Jurkat, Clone E6-1 (cell line): ENCODE measurements around the gene RBM12.

ENCODE experiments used
- DNase-seq: peaks from one replicate; pipeline ENCODE4 v3.0.0-alpha.2; 2011; ENCODE audit warnings: low read depth, low spot score
- H3K4me3 ChIP-seq: 2 replicates; pipeline ENCODE4 v1.5.1; 2011; ENCODE audit warnings: mild to moderate bottlenecking, low read length, control low read depth, moderate library complexity

The RBM12 gene

DNA sequence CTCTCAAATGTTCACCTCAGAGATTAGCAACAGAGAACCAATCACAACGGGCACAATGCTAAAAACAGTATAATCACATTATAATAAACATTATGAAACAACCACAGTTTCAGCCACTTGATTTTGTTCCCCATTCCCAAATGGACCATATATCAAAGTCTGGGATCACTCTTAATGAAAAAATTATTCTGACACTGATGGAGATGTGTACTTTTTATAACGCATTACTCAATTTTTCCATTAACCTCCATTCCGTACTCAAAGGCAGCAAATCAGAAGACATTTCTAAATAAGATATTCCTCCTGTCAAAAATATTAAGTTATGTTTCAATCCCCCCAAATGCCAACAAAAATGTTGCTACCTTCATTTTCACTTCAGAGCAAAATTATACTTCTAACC, 2.8 kb downstream of the RBM12 start:
- no peak overlapping the region for H3K4me3 ChIP-seq

DNA sequence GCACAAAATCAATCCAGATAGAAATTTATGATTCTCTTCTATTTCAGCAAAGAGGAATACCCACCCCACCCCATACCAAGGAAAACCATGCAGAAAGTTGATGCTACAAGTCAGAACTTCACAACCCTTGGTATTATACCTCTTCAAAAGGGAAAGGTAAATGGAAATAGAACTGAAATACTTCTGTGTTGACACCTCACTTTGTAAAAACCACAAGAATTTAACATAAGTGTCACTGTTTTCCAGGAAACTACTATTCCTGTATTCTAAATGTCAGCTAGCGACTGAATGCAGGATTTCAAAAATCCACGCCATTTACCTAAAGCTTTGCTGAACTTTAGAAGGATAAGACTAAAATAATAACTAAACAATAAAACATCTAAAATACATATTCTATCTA, 3.6 kb downstream of the RBM12 start:
- H3K4me3 ChIP-seq = no peak overlapping the region
- DNase-seq = no peak

More for the DNA sequence above, 2.8 kb downstream of the RBM12 start:
- DNase-seq = no peak

DNA sequence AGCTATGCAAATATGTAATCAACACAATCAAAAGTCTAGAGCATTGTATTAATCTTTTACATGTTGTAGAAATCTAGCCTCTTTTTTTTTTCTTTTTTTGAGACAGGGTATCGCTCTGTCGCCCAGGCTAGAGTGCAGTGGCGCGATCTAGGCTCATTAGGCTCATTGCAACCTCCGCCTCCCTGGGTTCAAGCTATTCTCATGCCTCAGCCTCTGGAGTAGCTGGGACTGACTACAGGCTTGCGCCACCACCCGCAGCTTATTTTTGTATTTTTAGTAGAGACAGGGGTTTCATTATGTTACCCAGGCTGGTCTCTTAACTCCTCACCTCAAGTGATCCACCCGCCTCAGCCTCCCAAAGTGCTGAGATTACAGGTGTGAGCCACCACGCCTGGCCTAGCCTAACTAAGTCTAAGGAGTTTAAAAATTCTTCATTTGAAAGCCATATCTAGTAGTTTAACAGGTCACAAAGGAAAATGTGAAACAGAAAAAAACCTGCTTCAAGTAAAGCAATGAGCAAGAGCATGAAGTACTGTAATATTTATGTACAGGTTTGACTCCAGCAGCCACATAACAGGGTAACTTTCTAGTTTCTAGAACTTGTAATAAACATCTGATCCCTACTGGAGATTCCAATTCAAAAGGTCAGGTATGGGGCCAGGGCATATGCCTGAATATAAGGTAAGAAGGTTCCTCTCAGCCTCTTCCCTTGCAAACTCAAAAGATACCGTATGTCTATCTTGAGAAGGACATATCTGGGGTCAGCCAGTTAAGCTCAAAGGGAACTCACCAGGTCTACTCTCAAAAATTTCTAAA, 4.4 kb downstream of the RBM12 start:
- no peak overlapping the region for H3K4me3 ChIP-seq
- no peak for DNase-seq

DNA sequence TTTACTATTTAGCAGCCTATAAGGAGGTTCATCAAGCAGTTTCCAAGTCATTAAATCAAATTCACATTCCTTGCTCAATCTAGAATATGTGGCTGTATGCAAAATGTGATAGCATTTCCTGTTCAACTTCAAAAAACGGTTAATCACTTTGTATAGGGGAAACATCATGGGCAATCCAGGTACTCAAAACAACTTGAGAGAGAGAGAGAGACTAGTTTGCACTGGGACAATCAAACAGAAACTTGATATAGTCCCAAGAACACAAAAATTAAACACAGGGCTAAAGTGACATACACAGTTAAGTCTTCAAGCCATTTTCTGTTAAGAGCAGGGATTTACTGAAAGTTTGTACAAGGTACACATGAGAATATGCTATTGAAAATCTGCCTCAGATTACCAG, 7.4 kb downstream of the RBM12 start:
- no peak overlapping the region for H3K4me3 ChIP-seq
- no peak for DNase-seq

GRCh38 chr20:35654415-35654814, 10.3 kb downstream of the RBM12 start:
- no peak for DNase-seq
- H3K4me3 ChIP-seq = no peak overlapping the region

DNA sequence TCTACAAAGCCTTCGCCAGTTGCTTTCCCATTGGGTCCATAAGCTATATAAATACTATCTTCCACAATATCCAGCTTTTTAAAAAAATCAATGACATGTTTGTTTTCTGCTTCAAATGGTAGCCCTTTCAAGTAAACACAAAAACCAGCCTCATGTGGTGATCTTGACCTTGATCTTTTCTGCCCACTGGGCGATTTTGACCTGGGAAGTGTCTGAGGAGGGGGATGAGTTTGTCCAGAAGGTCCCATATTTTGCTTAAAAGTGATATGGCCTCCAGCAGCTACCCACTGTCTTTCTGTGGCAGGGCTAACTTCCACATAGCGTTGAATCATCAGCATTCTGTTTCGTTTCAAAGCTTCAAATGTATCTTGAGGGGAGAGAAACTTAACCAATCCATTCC, 10.8 kb downstream of the RBM12 start:
- H3K4me3 ChIP-seq = no peak overlapping the region

DNA sequence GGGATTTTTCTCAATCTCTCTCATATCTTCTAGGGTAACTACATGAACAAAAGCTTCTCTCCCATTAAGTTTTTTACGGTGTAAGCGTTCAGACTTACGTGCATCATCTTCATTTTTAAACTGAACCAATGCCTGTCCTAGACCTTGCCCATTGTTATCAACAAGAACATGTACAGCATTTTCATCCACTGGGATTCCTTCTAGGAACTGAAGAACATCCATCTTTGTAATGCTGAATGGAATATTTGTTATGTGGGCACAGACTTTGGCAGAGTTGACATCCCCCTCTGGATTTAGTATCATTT, 11.3 kb downstream of the RBM12 start:
- no peak overlapping the region for H3K4me3 ChIP-seq
- DNase-seq = no peak

More for the DNA sequence above, 10.8 kb downstream of the RBM12 start:
- DNase-seq = no peak

DNA sequence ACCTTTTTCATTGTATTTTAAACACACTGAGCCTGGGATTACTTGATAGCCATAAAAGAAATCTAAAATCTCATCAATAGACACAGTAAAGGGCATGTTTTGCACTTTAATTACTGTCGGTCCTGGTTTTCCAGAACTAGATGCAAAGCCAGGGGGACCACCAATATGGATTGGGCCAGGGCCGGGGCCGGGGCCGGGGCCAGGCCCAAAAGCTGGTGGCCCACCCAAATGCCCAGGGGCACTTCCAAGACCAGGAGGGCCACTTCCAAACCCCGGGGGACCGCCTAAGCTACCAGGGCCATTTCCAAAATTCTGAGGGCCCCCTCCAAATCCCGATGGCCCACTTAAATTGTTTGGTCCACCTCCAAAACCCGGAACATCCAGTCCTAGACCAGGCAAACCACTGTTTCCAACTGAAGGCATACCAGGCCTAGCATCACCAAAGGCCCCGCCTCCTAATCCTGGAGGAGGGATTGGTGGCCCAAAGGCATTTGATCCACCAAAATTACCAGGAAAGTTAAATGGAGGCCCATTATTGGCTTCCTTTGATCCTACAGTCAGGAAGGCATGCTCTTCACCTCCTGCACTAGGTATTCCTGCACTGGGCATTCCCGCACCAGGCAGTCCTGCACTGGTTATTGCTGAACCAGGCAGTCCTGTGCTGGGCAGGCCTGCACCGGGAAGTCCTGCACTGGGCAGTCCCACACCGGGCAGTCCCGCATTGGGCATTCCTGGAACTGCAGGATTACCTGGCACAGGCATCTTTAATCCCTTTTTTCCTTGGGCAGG, 11.9 kb downstream of the RBM12 start:
- no peak overlapping the region for H3K4me3 ChIP-seq
- DNase-seq = no peak

DNA sequence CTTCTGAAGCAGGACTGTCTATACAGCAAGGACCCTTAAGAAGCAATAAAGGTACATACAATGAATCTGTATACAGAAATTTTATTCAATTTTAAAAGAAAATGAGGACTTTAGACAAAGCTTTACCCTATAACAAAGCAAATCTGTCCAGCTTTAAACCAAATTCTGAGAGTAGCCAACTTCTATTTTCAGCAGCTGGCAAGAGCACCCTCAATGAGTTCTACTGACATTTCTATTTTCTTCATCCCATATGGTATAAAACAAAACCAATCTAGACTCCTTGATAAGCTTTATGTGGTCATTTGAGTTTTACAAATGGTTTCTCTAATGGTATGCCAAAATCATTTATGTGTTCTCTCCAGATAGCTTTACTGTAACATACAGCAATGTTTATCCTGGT, 12.7 kb downstream of the RBM12 start:
- no peak for DNase-seq
- H3K4me3 ChIP-seq = no peak overlapping the region

DNA sequence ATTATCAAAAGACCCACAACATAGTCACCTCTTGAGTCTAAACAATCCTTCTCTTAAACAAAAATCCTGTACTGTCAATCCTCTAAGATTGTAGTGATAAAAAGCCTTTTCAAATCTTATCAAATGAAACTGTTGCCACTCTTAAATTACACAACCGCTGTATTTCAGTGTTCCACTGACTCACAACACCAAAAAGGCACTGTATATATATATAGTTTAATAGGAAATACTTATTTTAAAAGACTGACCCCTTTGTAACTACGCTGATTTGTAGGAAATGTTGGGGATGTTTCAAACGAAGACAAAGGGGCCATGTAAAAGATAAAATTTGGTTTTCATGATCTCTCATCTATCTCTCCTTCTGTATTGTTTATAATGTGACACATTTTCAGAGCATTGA, 14.1 kb downstream of the RBM12 start:
- no peak overlapping the region for H3K4me3 ChIP-seq
- DNase-seq = no peak

- no peak for DNase-seq
- H3K4me3 ChIP-seq = no peak overlapping the region
Measured at GRCh38 chr20:35648836-35649235, 15.9 kb downstream of the RBM12 start.

DNA sequence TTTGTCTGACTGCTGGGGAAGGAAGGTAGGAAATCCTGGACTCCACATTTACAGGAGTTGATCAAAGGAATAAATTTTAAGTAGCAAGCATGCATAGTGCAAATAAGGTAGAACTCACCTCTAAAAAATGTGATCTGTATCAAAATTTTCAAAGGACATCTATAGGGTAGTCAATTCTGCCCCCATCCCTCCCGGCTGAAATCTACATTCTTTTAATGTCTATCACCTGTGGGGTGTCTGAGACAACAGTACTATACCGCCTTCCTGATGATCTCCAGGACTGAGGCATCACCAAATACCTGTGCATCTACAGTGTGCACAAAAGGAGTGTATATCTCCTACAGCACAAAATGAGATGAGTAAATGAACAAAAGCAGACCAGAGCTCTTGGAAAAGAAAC, 19.9 kb downstream of the RBM12 start:
- H3K4me3 ChIP-seq = no peak overlapping the region
- DNase-seq = no peak

- no peak for DNase-seq
- H3K4me3 ChIP-seq = no peak overlapping the region
Measured at GRCh38 chr20:35643045-35643444, 21.7 kb downstream of the RBM12 start.

- no peak overlapping the region for H3K4me3 ChIP-seq
- DNase-seq = no peak
Measured at GRCh38 chr20:35641743-35642142, 23.0 kb downstream of the RBM12 start.

GRCh38 chr20:35640724-35641123, 24.0 kb downstream of the RBM12 start:
- DNase-seq = no peak

DNA sequence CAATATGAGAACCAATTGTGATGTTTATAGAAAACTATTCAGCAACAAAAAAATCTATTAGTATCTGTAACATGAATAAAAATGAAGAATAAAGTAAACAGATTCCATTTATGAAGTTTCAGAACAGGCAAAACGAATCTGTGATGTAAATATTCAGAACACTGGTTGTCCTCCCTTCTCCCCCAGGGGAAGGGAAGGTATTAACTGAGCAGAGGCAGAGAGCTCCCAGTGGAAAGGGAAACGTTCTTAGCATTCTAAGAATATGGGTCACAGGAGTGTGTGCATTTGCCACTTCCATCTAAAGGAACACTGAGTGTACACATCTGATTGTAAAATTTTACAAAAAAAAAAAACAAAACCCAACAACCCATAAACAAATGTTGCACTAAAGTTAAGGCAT, 25.9 kb downstream of the RBM12 start:
- DNase-seq = no peak
- H3K4me3 ChIP-seq = no peak overlapping the region

More at GRCh38 chr20:35640724-35641123, 24.0 kb downstream of the RBM12 start:
- H3K4me3 ChIP-seq = no peak overlapping the region

DNA sequence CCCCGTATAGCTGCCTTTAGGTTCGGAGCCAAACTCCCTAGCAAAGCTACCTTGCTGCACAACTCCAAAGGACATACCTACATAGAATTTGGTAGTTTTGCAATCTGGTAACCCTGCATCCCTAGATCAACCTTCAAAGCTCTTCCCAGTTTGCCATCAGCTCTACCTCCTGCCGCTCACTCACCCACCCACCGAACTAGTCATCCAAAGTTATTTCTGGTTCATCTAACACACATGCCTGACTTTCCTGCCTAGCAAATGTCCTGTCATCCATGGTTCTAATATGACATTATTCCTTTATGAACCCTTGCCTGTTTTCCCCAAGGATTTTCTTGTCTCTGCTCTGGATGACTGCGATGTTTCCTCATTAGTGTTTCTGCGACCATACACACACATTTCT, 27.4 kb downstream of the RBM12 start:
- no peak for DNase-seq
- no peak overlapping the region for H3K4me3 ChIP-seq

DNA sequence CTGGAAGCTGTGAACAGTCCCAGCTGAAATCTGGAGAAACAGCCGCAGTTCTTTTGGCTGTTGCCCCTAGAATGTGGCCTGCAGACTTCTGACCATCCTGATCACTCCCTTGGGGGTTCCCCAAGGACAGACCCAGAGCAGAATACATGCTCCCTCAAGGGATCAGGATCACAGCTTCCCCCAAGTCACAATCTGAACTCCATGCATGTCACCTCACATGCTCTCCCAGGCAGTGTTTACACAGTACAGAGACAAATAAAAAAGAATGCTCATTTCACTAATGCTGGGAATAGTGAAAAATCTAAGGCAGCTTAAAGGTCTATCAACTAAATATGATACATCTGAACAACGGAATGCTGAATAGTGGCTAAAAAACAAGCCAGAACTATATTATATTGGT, 28.6 kb downstream of the RBM12 start:
- no peak for DNase-seq
- no peak overlapping the region for H3K4me3 ChIP-seq

GRCh38 chr20:35635652-35636051, 29.0 kb downstream of the RBM12 start:
- DNase-seq = no peak
- H3K4me3 ChIP-seq = no peak overlapping the region

DNA sequence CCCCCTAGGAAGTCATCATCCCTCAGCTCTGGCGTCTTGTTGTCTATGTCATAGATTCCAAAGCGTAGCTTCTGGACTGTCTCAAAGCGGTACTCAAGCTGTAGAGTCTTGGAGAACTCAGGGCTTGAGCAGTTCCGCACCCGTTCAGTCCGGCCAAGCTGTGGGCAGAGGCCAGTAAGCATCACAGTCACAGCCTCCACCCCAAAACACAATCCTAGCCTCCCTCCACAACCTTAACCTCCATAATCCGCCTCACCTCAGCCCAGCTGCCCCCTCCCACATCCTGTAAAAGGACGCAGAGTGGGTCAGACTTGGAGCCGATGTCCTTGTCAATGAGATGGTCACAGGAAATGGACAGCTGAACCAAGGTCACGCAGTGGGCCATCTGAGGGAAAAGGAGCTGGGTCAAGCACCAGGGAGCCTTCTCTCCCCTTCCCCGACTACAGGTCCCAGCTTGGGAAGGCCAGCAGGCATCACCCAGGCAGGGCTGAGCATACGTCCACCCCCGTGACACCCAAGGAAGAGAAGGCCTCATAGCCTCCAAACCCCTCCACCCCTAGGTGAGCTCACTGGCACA, 32.1 kb downstream of the RBM12 start:
- no peak for DNase-seq
- no peak overlapping the region for H3K4me3 ChIP-seq
